Activated CD4-positive, alpha-beta T cell treated with anti-CD3 and anti-CD28 coated beads, Interleukin-2, amount 50 U/mL, for 16 hours (primary cell): ENCODE data around the gene GRPR.

Source experiments
- DNase-seq: peaks from one replicate; pipeline ENCODE4 v3.0.0-alpha.2; 2020

GRPR gene

GRCh38 chrX:16123222-16123786, at the start of gene GRPR:
Gene GRPR, plus strand, starts transcription at chrX:16123565. Its CDS starts 389 bp downstream, at chrX:16123954.
- DNase-seq: peak; percentile 69

- no peak for DNase-seq
Measured at GRCh38 chrX:16075087-16075486, 48.3 kb upstream of the GRPR start.

- DNase-seq: no peak
Measured at GRCh38 chrX:16076834-16077233, 46.5 kb upstream of the GRPR start.

- DNase-seq: no peak
Measured at GRCh38 chrX:16077811-16078210, 45.6 kb upstream of the GRPR start.

- no peak for DNase-seq
Measured at GRCh38 chrX:16081357-16081756, 42.0 kb upstream of the GRPR start.

- no peak for DNase-seq
Measured at GRCh38 chrX:16082470-16083085, 40.8 kb upstream of the GRPR start.

GRCh38 chrX:16087076-16087475, 36.3 kb upstream of the GRPR start:
- DNase-seq: no peak

- no peak for DNase-seq
Measured at GRCh38 chrX:16089086-16089485, 34.3 kb upstream of the GRPR start.

GRCh38 chrX:16096141-16096540, 27.2 kb upstream of the GRPR start:
- DNase-seq: no peak

- no peak for DNase-seq
Measured at GRCh38 chrX:16100673-16101072, 22.7 kb upstream of the GRPR start.

- DNase-seq: no peak
Measured at GRCh38 chrX:16101581-16101980, 21.8 kb upstream of the GRPR start.

- no peak for DNase-seq
Measured at GRCh38 chrX:16103625-16104024, 19.7 kb upstream of the GRPR start.

GRCh38 chrX:16112428-16112827, 10.9 kb upstream of the GRPR start:
- DNase-seq: no peak

GRCh38 chrX:16113978-16114565, 9.3 kb upstream of the GRPR start:
- DNase-seq: no peak

GRCh38 chrX:16114611-16115010, 8.8 kb upstream of the GRPR start:
- no peak for DNase-seq

- DNase-seq: peak; percentile 63
Measured at GRCh38 chrX:16119353-16120220, 3.8 kb upstream of the GRPR start.

- peak; percentile 17 for DNase-seq
Measured at GRCh38 chrX:16120431-16120830, 2.9 kb upstream of the GRPR start.

- no peak for DNase-seq
Measured at GRCh38 chrX:16124201-16124600, 836 bp downstream of the GRPR start.

- no peak for DNase-seq
Measured at GRCh38 chrX:16125520-16126149, 2.3 kb downstream of the GRPR start.

- DNase-seq: no peak
Measured at GRCh38 chrX:16130707-16131106, 7.3 kb downstream of the GRPR start.

GRCh38 chrX:16134936-16135335, 11.6 kb downstream of the GRPR start:
- DNase-seq: no peak

- no peak for DNase-seq
Measured at GRCh38 chrX:16136080-16136479, 12.7 kb downstream of the GRPR start.

GRCh38 chrX:16137416-16138107, 14.2 kb downstream of the GRPR start:
- no peak for DNase-seq
